ENCODE results near the gene ECHDC3.

ECHDC3 gene

GRCh38 chr10:11758527-11759236 is 16.5 kb downstream of the ECHDC3 start:
- H3K4me3 ChIP-seq (ENCODE audit: insufficient read depth, low read depth, low read length, poor library complexity, severe bottlenecking): no peak overlapping the region
- H3K9me3 ChIP-seq (ENCODE audit: control insufficient read depth, low read length): no peaks in the 10 kb centered on the region
- DNase-seq: no peak
- no peaks in the 10 kb centered on the region for H3K36me3 ChIP-seq (ENCODE audit: control insufficient read depth, insufficient read depth, low read length)
- no peaks in the 10 kb centered on the region for H3K27me3 ChIP-seq (replicated peaks; ENCODE audit: control insufficient read depth, insufficient read depth, low read length, poor library complexity, severe bottlenecking)
- no peak overlapping the region for H3K27ac ChIP-seq (ENCODE audit: insufficient read depth, low read length, poor library complexity, severe bottlenecking)
- no peaks in the 10 kb centered on the region for H3K4me1 ChIP-seq (ENCODE audit: control insufficient read depth, insufficient read depth, low read length, poor library complexity, severe bottlenecking)

- H3K4me1 ChIP-seq (ENCODE audit: control insufficient read depth, insufficient read depth, low read length, poor library complexity, severe bottlenecking): no peaks in the 10 kb centered on the region
- no peak overlapping the region for H3K4me3 ChIP-seq (ENCODE audit: insufficient read depth, low read depth, low read length, poor library complexity, severe bottlenecking)
- no peak overlapping the region for H3K27ac ChIP-seq (ENCODE audit: insufficient read depth, low read length, poor library complexity, severe bottlenecking)
- no peaks in the 10 kb centered on the region for H3K36me3 ChIP-seq (ENCODE audit: control insufficient read depth, insufficient read depth, low read length)
- H3K27me3 ChIP-seq (replicated peaks; ENCODE audit: control insufficient read depth, insufficient read depth, low read length, poor library complexity, severe bottlenecking): no peaks in the 10 kb centered on the region
- DNase-seq: no peak
- H3K9me3 ChIP-seq (ENCODE audit: control insufficient read depth, low read length): no peaks in the 10 kb centered on the region
These were observed 17.2 kb downstream of the ECHDC3 start for GRCh38 chr10:11759347-11759746.

- H3K4me3 ChIP-seq (ENCODE audit: insufficient read depth, low read depth, low read length, poor library complexity, severe bottlenecking): no peak overlapping the region
- no peaks in the 10 kb centered on the region for H3K36me3 ChIP-seq (ENCODE audit: control insufficient read depth, insufficient read depth, low read length)
- H3K27me3 ChIP-seq (replicated peaks; ENCODE audit: control insufficient read depth, insufficient read depth, low read length, poor library complexity, severe bottlenecking): no peaks in the 10 kb centered on the region
- no peak for DNase-seq
- H3K27ac ChIP-seq (ENCODE audit: insufficient read depth, low read length, poor library complexity, severe bottlenecking): no peak overlapping the region
- H3K9me3 ChIP-seq (ENCODE audit: control insufficient read depth, low read length): no peaks in the 10 kb centered on the region
- H3K4me1 ChIP-seq (ENCODE audit: control insufficient read depth, insufficient read depth, low read length, poor library complexity, severe bottlenecking): no peaks in the 10 kb centered on the region
These were observed 18.0 kb downstream of the ECHDC3 start for GRCh38 chr10:11760151-11760550.

- H3K36me3 ChIP-seq (ENCODE audit: control insufficient read depth, insufficient read depth, low read length): no peaks in the 10 kb centered on the region
These were observed 18.7 kb downstream of the ECHDC3 start for GRCh38 chr10:11760861-11761260.

GRCh38 chr10:11761431-11761830 is 19.2 kb downstream of the ECHDC3 start:
- Histone ChIP-seq H3K36me3 (ENCODE audit: control insufficient read depth, insufficient read depth, low read length) (no peaks in the 10 kb centered on the region), H3K4me1 (ENCODE audit: control insufficient read depth, insufficient read depth, low read length, poor library complexity, severe bottlenecking) (no peaks in the 10 kb centered on the region)
- no peak for DNase-seq

More at GRCh38 chr10:11760861-11761260, 18.7 kb downstream of the ECHDC3 start:
- Histone ChIP-seq H3K4me1 (ENCODE audit: control insufficient read depth, insufficient read depth, low read length, poor library complexity, severe bottlenecking) (no peaks in the 10 kb centered on the region), H3K9me3 (ENCODE audit: control insufficient read depth, low read length) (no peaks in the 10 kb centered on the region), H3K27me3 (replicated peaks; ENCODE audit: control insufficient read depth, insufficient read depth, low read length, poor library complexity, severe bottlenecking) (no peaks in the 10 kb centered on the region), H3K4me3 (ENCODE audit: insufficient read depth, low read depth, low read length, poor library complexity, severe bottlenecking) (no peak overlapping the region), H3K27ac (ENCODE audit: insufficient read depth, low read length, poor library complexity, severe bottlenecking) (no peak overlapping the region)
- DNase-seq: no peak

GRCh38 chr10:11762706-11763500 is 20.7 kb downstream of the ECHDC3 start:
- Histone ChIP-seq H3K27me3 (replicated peaks; ENCODE audit: control insufficient read depth, insufficient read depth, low read length, poor library complexity, severe bottlenecking) (no peaks in the 10 kb centered on the region), H3K36me3 (ENCODE audit: control insufficient read depth, insufficient read depth, low read length) (no peaks in the 10 kb centered on the region), H3K4me3 (ENCODE audit: insufficient read depth, low read depth, low read length, poor library complexity, severe bottlenecking) (no peak overlapping the region), H3K27ac (ENCODE audit: insufficient read depth, low read length, poor library complexity, severe bottlenecking) (no peak overlapping the region), H3K4me1 (ENCODE audit: control insufficient read depth, insufficient read depth, low read length, poor library complexity, severe bottlenecking) (no peaks in the 10 kb centered on the region), H3K9me3 (ENCODE audit: control insufficient read depth, low read length) (no peaks in the 10 kb centered on the region)
- DNase-seq: no peak

More at GRCh38 chr10:11761431-11761830, 19.2 kb downstream of the ECHDC3 start:
- no peaks in the 10 kb centered on the region for H3K27me3 ChIP-seq (replicated peaks; ENCODE audit: control insufficient read depth, insufficient read depth, low read length, poor library complexity, severe bottlenecking)
- no peak overlapping the region for H3K27ac ChIP-seq (ENCODE audit: insufficient read depth, low read length, poor library complexity, severe bottlenecking)
- H3K4me3 ChIP-seq (ENCODE audit: insufficient read depth, low read depth, low read length, poor library complexity, severe bottlenecking): no peak overlapping the region
- H3K9me3 ChIP-seq (ENCODE audit: control insufficient read depth, low read length): no peaks in the 10 kb centered on the region

GRCh38 chr10:11763501-11763861 is 21.3 kb downstream of the ECHDC3 start:
- Histone ChIP-seq H3K4me1 (ENCODE audit: control insufficient read depth, insufficient read depth, low read length, poor library complexity, severe bottlenecking) (no peaks in the 10 kb centered on the region), H3K9me3 (ENCODE audit: control insufficient read depth, low read length) (no peaks in the 10 kb centered on the region), H3K27ac (ENCODE audit: insufficient read depth, low read length, poor library complexity, severe bottlenecking) (no peak overlapping the region), H3K36me3 (ENCODE audit: control insufficient read depth, insufficient read depth, low read length) (no peaks in the 10 kb centered on the region), H3K27me3 (replicated peaks; ENCODE audit: control insufficient read depth, insufficient read depth, low read length, poor library complexity, severe bottlenecking) (no peaks in the 10 kb centered on the region), H3K4me3 (ENCODE audit: insufficient read depth, low read depth, low read length, poor library complexity, severe bottlenecking) (no peak overlapping the region)
- no peak for DNase-seq

GRCh38 chr10:11765141-11765540 is 23.0 kb downstream of the ECHDC3 start:
- no peaks in the 10 kb centered on the region for H3K27me3 ChIP-seq (replicated peaks; ENCODE audit: control insufficient read depth, insufficient read depth, low read length, poor library complexity, severe bottlenecking)
- no peak overlapping the region for H3K4me3 ChIP-seq (ENCODE audit: insufficient read depth, low read depth, low read length, poor library complexity, severe bottlenecking)
- H3K36me3 ChIP-seq (ENCODE audit: control insufficient read depth, insufficient read depth, low read length): no peaks in the 10 kb centered on the region
- no peaks in the 10 kb centered on the region for H3K9me3 ChIP-seq (ENCODE audit: control insufficient read depth, low read length)
- DNase-seq: no peak
- H3K27ac ChIP-seq (ENCODE audit: insufficient read depth, low read length, poor library complexity, severe bottlenecking): no peak overlapping the region
- no peaks in the 10 kb centered on the region for H3K4me1 ChIP-seq (ENCODE audit: control insufficient read depth, insufficient read depth, low read length, poor library complexity, severe bottlenecking)

- Histone ChIP-seq H3K36me3 (ENCODE audit: control insufficient read depth, insufficient read depth, low read length) (no peaks in the 10 kb centered on the region), H3K27me3 (replicated peaks; ENCODE audit: control insufficient read depth, insufficient read depth, low read length, poor library complexity, severe bottlenecking) (no peaks in the 10 kb centered on the region), H3K9me3 (ENCODE audit: control insufficient read depth, low read length) (no peaks in the 10 kb centered on the region), H3K4me1 (ENCODE audit: control insufficient read depth, insufficient read depth, low read length, poor library complexity, severe bottlenecking) (no peaks in the 10 kb centered on the region), H3K27ac (ENCODE audit: insufficient read depth, low read length, poor library complexity, severe bottlenecking) (no peak overlapping the region), H3K4me3 (ENCODE audit: insufficient read depth, low read depth, low read length, poor library complexity, severe bottlenecking) (no peak overlapping the region)
- DNase-seq: no peak
These were observed 30.6 kb downstream of the ECHDC3 start for GRCh38 chr10:11772575-11773288.

Data from effector memory CD4-positive, alpha-beta T cell (primary cell).